NCI-H2196 (cell line): Measurements from ENCODE around the gene PGAM1.
A peak's percentile ranks its signal among the peaks of the same experiment; 100 is the strongest.
"Not testable (repeated sequence)": the region's sequence is repeated elsewhere in the genome, so short reads cannot be mapped to it uniquely, and the experiment has no call there.

Experiments
- DNase-seq: peaks from one replicate; lab custom pipeline; 2025; ENCODE audit not compliant: unreplicated experiment; lab: John Stamatoyannopoulos, UW

Gene PGAM1

GRCh38 chr10:97425964-97426775, at the start of gene PGAM1:
Gene PGAM1, plus strand, starts transcription at chr10:97426191. Its CDS starts 117 bp downstream, at chr10:97426308.
- DNase-seq: peak; percentile 85

GRCh38 chr10:97376413-97376812, 49.6 kb upstream of the PGAM1 start:
- no peak for DNase-seq

DNA sequence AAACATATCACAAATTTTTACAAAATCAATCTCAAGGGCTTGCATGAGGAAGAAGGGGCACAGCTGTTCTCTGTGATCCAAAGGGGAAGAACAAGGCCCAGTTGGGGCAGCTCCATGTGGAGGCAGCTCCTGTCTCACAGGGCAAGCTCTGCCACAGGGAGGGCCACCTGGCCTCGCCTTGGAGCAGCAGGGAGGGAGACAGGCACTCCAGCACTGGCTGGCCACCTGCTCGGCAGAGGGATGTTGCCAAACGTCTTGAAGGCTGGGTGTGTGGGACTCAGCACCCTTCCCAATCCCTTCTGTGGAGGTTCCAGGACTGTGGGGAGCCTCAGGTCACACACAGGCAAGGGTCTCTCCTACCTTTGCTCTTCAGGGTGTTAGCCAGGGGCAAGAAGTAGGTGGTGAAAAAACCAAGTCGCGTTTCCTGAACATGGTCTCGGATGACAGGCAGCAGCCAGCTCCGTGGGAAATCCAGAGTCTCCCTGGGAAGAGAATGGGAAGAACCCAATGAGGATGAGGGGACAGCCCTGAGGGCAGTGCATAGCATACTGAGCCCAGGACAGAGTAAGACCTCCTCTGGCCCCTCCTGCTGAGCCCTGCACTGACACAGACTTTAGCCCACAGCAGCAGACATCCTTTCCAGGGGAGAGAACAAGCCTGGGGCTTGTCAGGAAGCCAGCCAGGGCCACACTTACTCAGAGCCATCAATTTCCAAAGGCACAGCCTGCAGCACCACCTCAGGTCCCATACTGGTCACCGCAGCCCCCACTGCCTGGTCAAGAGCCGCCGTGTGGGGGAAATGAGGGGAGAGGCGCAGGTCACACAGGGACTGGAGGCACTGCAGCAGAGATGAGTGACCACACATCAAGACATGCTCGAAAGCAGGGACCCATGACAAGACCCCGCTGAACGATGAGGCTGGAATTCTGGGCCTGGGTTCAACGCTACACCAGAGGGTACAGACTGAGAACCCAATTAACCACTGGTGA, 46.8 kb upstream of the PGAM1 start:
- no peak for DNase-seq

- no peak for DNase-seq
These were observed 45.5 kb upstream of the PGAM1 start for GRCh38 chr10:97380516-97380915.

DNA sequence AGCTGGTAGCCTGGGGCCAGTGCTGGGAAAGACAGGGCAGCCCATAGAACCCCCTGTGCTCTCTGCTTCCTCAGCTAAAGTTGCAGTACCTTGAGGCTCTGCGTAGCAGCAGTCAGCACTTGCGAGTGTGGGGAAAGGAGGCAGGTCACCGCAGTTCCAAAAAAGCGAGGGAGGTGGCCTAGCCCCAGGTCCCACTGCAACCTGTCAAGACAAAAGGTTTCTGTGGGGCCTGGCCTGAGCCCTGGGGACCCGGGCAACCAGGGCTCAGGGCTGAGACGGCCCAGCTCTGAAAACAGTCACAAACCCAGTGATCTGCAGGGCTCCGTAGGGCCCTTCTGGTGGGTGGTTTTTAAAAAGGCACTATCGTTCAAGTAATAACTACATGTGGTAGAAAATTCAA, 44.4 kb upstream of the PGAM1 start:
- no peak for DNase-seq

GRCh38 chr10:97383159-97383558, 42.8 kb upstream of the PGAM1 start:
- no peak for DNase-seq

- no peak for DNase-seq
These were observed 41.8 kb upstream of the PGAM1 start for GRCh38 chr10:97384156-97384555.

- DNase-seq: no peak
These were observed 41.4 kb upstream of the PGAM1 start for GRCh38 chr10:97384641-97385040.

- no peak for DNase-seq
These were observed 40.4 kb upstream of the PGAM1 start for GRCh38 chr10:97385565-97385964.

- DNase-seq: no peak
These were observed 37.8 kb upstream of the PGAM1 start for GRCh38 chr10:97388152-97388551.

DNA sequence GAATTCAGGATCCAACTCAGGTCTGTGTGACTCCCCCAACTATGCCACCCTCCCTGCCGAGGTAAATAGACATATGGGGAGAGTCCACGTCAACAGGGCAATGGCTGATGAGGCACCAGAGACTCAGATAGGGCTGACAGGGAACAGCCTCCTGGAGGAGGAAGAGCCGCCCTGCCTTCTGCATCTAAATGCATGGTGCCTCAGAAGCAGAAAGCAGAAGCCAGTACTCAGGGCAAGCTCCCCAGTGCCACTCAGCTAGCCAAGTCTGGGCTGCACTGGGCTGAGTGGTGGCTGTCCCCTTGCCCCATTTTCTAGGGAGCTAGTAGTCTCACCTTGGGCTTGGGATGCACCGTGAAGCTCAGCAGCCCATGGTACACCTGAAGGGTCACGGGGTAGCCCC, 35.9 kb upstream of the PGAM1 start:
- no peak for DNase-seq

DNA sequence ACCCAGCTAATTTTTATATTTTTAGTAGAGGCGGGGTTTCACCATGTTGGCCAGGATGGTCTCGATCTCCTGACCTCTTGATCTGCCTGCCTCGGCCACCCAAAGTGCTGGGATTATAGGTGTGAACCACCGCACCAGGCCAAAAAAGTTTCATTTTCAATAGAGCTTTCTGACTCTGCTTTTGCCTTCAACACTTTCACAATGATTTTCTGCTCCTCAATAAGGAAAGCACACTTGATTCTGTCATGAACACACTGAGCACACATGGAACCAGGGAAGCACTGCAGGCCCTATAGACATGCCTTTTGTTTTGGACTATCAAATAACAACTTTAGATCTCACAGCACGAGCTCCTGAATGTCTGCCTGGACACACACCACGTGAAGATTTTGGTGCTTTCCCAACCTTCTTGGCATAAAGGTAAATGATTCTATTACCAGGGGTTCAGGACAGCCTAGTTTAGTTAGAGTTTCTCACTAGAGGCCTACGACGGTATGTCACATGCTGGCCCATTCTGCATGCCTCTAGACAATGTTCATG, 32.9 kb upstream of the PGAM1 start:
- no peak for DNase-seq

DNA sequence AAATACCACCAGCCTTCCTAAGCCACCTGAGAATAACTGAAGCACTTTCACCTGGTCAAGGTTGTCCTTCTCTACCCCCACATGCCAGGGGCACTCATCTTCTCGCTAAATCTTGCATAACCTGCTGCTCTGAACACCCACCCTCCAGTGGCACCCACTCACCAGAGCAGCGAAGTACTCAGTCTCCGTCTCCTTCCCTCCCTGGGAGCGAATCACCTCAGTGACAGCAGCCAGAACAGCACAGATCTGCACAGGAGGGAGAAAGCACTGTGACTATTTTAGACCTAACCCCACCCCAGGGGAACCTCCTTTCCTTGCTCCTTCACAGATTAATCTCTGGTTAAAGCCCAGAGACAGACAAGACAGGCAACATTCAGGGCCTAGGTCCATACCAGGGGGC, 29.9 kb upstream of the PGAM1 start:
- no peak for DNase-seq

GRCh38 chr10:97399843-97400545, 26.0 kb upstream of the PGAM1 start:
- peak; percentile 3 for DNase-seq

DNA sequence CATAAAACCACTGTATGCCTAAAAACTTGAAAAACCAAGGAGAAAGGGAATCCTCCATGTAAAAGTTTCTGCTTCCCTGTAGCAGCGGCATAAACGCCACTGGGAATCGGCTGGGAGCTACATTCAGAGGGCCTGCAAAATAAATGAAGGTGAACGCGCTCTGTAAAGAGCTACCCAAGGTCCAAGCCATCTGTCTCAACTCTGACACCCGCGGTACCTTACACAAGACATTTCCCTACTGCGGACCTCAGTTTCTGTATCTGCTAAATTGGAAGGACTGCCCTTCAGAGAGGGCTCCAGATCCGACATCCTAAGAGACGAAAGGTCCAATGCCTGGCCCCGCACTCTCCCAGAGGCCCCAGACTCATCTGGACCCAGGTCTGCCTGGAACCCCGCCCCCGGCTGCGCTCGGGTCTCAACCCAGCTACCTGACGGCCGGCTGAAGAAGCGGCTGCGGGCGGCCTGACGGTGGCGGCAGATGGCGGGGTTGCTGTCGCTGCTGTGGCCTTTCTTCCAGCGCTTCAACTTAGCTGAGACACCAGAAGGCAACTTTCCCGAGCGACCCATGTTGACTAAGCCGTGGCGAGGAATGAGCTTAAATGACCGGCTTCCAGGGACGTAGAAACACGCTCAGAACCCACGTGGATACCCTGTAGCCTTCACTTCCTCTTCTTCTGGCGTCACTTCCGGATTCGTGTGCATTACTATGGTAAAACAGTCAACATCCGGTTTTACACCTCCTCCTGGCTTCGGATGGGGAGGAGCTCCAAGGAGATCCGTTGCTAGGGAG, 25.1 kb upstream of the PGAM1 start, which contains the start of gene RRP12:
RRP12 (minus strand) TSS at position 676 of the 790 bp plus-strand sequence; CDS start at position 567, 109 bp downstream.
- DNase-seq: peak; percentile 92

DNA sequence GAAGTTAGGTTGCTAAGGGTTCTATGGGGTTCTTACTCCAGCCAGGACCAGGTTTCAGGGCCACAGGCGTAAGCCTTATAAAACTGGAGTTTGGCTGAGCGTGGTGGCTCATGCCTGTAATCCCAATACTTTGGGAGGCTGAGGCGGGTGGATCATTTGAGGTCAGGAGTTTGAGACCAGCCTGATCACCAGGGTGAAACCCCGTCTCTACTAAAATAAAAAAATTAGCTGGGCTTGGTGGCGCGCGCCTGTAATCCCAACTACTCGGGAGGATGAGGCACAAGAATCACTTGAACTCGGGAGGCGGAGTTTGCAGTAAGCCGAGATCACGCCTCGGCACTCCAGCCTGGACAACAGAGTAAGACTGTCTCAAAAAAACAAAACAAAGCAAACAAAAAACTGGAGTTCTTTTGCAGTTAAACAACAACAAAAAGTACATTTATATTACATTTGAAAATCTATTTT, 24.5 kb upstream of the PGAM1 start:
- DNase-seq: no peak

DNA sequence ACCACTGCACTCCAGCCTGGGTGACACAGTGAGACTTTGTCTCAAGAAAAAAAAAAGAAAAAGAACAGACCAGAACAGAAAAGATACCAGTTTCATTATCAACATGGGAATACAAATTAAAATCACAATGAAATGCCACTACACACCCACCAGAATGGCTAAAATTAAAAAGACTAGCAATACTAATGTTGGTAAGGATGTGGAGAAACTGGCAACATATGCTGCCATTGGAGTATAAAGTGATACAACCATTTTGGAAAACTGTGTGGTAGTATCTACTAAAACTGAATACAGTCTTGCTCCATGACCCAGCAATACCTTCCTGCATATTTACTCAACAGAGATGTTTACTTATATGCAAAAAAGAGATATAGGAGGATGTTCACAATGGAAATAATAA, 21.9 kb upstream of the PGAM1 start:
- no peak for DNase-seq

- DNase-seq: no peak
These were observed 19.9 kb upstream of the PGAM1 start for GRCh38 chr10:97406064-97406463.

DNA sequence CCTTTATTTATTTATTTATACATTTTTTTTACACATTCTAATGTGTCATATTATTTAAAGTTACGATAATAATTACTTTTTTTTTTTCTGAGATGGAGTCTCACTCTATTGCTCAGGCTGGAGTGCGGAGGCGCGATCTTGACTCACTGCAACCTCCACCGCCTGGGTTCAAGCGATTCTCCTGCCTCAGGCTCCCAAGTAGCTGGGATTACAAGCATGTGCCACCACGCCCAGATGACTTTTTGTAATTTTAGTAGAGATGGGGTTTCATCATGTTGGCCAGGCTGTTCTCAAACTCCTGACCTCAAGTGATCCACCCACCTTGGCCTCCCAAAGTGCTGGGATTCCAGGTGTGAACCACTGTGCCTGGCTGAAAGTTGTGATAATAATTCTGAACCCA, 19.5 kb upstream of the PGAM1 start:
- not testable (repeated sequence) for DNase-seq
